SK-N-SH (cell line): Measurements from ENCODE around the gene DDIAS.

Experiments
- CTCF ChIP-seq: fragments of 200-600 bp; sonication (generic); IDR thresholded peaks from 2 replicates; pipeline ENCODE4 v1.6.1; 2017; ENCODE audit warnings: antibody characterized with exemption, mild to moderate bottlenecking, moderate library complexity
- EP300 ChIP-seq, 2 experiments: IDR thresholded peaks; 2 replicates each; pipeline versions ENCODE4 v1.4.0 to v1.6.1; 2012; ENCODE audit warnings: borderline replicate concordance in 1 of 2, low read depth in 1 of 2, low read length in 1 of 2
- FOSL2 ChIP-seq: IDR thresholded peaks from 2 replicates; pipeline ENCODE4 v1.4.0; 2012; ENCODE audit warnings: low read depth, mild to moderate bottlenecking, moderate library complexity, borderline replicate concordance
- JUND ChIP-seq: IDR thresholded peaks from 2 replicates; pipeline ENCODE4 v1.4.0; 2012
- MAX ChIP-seq: IDR thresholded peaks from 2 replicates; pipeline ENCODE4 v1.4.0; 2012; ENCODE audit warnings: low read depth
- PBX3 ChIP-seq: IDR thresholded peaks from 2 replicates; pipeline ENCODE4; 2012
- REST ChIP-seq: IDR thresholded peaks from 2 replicates; pipeline ENCODE4 v1.6.1; 2012; ENCODE audit warnings: mild to moderate bottlenecking, low read depth, low read length, moderate library complexity
- RFX5 ChIP-seq: IDR thresholded peaks from 2 replicates; pipeline ENCODE4 v1.6.1; 2012; ENCODE audit warnings: mild to moderate bottlenecking, improper control_type of control experiment, low read length
- TAF1 ChIP-seq: IDR thresholded peaks from 2 replicates; pipeline ENCODE4 v1.6.1; 2012; ENCODE audit warnings: low read depth, mild to moderate bottlenecking, low read length, moderate library complexity, borderline replicate concordance
- YY1 ChIP-seq: IDR thresholded peaks from 2 replicates; pipeline ENCODE4 v1.4.0; 2012; ENCODE audit warnings: low read depth, mild to moderate bottlenecking

- TF ChIP-seq EP300 (IDR thresholded peaks at IDR 0.05; ENCODE audit: borderline replicate concordance in 1 of 2, low read depth in 1 of 2, low read length in 1 of 2): no peak
- no peak for TF ChIP-seq CTCF
- TF ChIP-seq PBX3: no peak
- TF ChIP-seq JUND: no peak
- no peak for TF ChIP-seq FOSL2
- no peak for TF ChIP-seq REST
- no peak for TF ChIP-seq RFX5
- no peak for TF ChIP-seq YY1
- TF ChIP-seq MAX: no peak
- no peak for TF ChIP-seq TAF1
Measured at GRCh38 chr11:82949352-82949751, 47.8 kb downstream of the DDIAS start.
